BJ (cell line): ENCODE results near the gene COG6. TPM values are rescaled to one million over a fixed set of nuclear protein-coding genes. Genes with fewer than 3 reads are reported as not detected.

Source experiments
- CTCF ChIA-PET: fragments of 350-600 bp; formaldehyde crosslinking; extraction: SDS; loops from one replicate; lab custom pipeline; 2021; ENCODE audit warnings: antibody characterized with exemption, inconsistent platforms; lab: Yijun Ruan, JAX
- POLR2A ChIA-PET: fragments of 300-600 bp; sonication (Branson Sonifier 250); formaldehyde crosslinking; extraction: SDS; loops from one replicate; lab custom pipeline; 2021; ENCODE audit warnings: antibody characterized with exemption; lab: Charles Lee
- DNase-seq: peaks from one replicate; pipeline ENCODE4 v3.0.0-alpha.2; 2011; ENCODE audit warnings: low read depth
- H3K27me3 ChIP-seq: 2 replicates; pipeline ENCODE4 v1.6.0; 2011; ENCODE audit warnings: low read length; ENCODE audit not compliant: control insufficient read depth, insufficient read depth
- H3K36me3 ChIP-seq: 2 replicates; pipeline ENCODE4 v1.5.1; 2011; ENCODE audit warnings: low read length; ENCODE audit not compliant: control insufficient read depth, insufficient read depth
- H3K4me3 ChIP-seq: 2 replicates; pipeline ENCODE4 v1.5.1; 2011; ENCODE audit warnings: low read depth, mild to moderate bottlenecking, control low read depth, low read length
- polyA plus RNA-seq: library from polyadenylated mRNA; depleted of rRNA; stranded (reverse); fragments of >200 nt; gene quantifications from 2 replicates; pipeline ENCODE4 v1.2.3, GENCODE V29; 2011
- TF ChIP-seq, protein P1 (sequence below): IDR thresholded peaks from 2 replicates; pipeline ENCODE4 v1.5.1; 2011; ENCODE audit warnings: low read depth, mild to moderate bottlenecking, control low read depth, inconsistent platforms, low read length, moderate library complexity; ENCODE audit not compliant: insufficient read depth

The COG6 gene
- polyA plus RNA-seq, 1 experiment = 14.4 TPM

DNA sequence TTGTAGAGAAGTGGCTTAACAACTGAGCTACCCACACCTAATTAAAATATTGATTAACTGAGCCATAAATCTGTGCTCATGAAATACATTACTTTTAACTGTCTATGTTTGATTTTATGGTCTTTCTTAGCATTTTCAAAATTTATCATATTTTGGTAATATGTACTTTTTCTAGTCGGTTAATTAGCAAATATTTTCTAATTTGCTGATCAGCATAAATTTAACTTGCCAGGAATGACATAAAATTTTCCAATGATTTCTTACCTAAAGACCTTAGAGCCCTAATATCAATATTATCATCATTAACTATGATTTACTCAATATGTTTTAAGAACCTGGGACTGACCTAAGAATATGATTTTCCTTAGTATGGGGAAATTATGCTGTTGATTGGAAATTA lies 19.9 kb upstream of the COG6 start:
- TF ChIP-seq, protein P1, sequence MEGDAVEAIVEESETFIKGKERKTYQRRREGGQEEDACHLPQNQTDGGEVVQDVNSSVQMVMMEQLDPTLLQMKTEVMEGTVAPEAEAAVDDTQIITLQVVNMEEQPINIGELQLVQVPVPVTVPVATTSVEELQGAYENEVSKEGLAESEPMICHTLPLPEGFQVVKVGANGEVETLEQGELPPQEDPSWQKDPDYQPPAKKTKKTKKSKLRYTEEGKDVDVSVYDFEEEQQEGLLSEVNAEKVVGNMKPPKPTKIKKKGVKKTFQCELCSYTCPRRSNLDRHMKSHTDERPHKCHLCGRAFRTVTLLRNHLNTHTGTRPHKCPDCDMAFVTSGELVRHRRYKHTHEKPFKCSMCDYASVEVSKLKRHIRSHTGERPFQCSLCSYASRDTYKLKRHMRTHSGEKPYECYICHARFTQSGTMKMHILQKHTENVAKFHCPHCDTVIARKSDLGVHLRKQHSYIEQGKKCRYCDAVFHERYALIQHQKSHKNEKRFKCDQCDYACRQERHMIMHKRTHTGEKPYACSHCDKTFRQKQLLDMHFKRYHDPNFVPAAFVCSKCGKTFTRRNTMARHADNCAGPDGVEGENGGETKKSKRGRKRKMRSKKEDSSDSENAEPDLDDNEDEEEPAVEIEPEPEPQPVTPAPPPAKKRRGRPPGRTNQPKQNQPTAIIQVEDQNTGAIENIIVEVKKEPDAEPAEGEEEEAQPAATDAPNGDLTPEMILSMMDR = no peak
- Histone ChIP-seq H3K27me3 (peaks cover 3% of the 10 kb centered on the region; the same call in 1 of the 2 replicates), H3K36me3 (no peaks in the 10 kb centered on the region), H3K4me3 (no peak overlapping the region)
- DNase-seq = no peak
- CTCF ChIA-PET = interaction anchor here (0.5 kb wide), 1 partner anchor 29 kb away, joined by 4 read pairs; no protein-coding TSS in a partner anchor
- POLR2A ChIA-PET = no interaction called here

DNA sequence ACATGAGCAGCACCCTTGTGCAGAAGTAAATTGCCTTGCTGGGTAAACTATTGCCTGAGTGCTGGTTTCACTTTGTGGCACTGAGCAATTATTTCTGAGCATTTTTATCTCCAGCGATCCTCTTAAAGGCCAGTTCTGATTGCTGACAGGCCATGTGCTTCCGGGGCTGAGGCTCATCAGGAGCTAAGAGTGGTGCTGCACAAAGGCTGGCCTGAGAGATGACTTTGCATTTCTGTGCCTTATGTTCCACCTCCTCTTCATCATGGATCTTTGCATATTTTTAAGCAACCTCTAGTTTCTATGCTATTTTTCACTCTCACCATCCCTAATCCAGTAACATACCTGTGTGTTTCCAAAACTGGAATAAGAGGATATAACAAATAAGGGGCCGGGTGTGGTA lies 17.6 kb upstream of the COG6 start:
- Histone ChIP-seq H3K4me3 (no peak overlapping the region), H3K36me3 (no peaks in the 10 kb centered on the region), H3K27me3 (peaks cover 3% of the 10 kb centered on the region; the same call in 1 of the 2 replicates)
- no peak for DNase-seq
- ChIA-PET CTCF (no interaction called here), POLR2A (no interaction called here)
- TF ChIP-seq, protein P1 = no peak

DNA sequence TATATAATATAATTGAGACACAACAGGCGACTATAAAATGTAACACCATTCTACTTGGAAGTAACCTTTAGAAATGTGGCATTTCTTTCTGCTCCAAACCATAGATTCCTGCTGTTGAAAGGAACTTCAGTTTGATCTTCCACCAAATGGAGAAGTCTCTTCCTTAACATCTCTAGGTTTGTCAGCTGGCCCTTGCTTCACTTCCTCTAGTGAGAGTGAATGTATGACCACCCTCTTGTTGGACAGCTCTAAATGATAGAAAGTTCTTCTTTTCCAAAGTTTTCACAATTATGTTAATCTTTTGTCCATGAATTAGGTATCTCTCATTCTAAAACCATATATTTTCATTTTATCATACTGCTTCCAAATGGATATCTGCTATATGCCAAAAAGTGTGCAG lies 13.8 kb upstream of the COG6 start:
- ChIA-PET POLR2A (no interaction called here), CTCF (interaction anchor here (1.4 kb wide), 1 partner anchor 30 kb away, joined by 5 read pairs; no protein-coding TSS in a partner anchor)
- Histone ChIP-seq H3K27me3 (no peaks in the 10 kb centered on the region), H3K36me3 (no peaks in the 10 kb centered on the region), H3K4me3 (no peak overlapping the region)
- TF ChIP-seq, protein P1 = no peak
- no peak for DNase-seq

DNA sequence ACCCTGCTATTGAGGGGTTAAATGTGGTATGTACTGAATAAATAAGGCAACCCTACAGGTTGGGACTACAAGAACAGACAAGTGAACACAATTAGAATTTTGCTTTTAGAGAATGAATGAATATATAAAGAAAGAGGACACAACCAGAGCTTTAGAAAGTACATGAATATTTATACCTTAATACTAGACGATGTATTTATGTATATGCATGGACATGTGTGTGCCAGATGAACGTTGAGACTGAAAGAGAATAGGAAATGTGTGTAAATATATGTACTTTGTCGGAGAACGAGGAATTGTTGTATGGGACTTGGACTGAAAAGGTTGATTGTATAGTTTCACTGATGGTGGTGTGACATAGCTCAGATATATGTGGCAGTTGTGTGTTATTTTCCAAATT lies 9.3 kb upstream of the COG6 start:
- H3K4me3 ChIP-seq = no peak overlapping the region

DNA sequence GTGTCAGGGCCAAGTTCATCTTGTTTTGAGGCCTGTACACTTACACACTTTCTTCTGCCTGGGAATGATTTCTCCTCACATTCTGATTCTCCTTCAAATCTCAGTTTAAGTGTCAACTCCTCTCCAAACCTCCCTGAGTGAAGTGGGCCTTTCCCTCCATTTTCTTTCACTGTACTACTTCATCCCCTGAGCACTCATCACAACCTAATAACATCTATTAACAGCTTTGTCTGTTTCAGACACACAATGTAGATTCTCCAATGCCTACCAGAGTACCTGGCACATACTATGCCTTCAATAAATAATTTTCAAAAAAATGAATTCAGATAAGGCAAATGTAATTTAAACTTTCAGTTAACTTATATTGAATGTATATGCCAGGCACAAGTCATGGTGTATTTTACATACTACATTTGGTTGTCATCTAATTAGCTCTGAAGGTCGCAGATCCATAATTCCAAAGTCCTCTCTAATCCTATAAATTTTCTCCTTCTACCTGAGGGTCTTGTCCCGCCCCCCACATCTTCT lies 357 bp upstream of the COG6 start:
- CTCF ChIA-PET = interaction anchor here (1.3 kb wide), 1 partner anchor 20 kb away, joined by 3 read pairs; no protein-coding TSS in a partner anchor
- Histone ChIP-seq H3K36me3 (no peaks in the 10 kb centered on the region), H3K27me3 (no peaks in the 10 kb centered on the region), H3K4me3 (peak overlapping the region; percentile 96)
- POLR2A ChIA-PET = no interaction called here
- TF ChIP-seq, protein P1 = no peak
- no peak for DNase-seq

More for the DNA sequence above, 9.3 kb upstream of the COG6 start:
- TF ChIP-seq, protein P1 = no peak
- POLR2A ChIA-PET = no interaction called here
- Histone ChIP-seq H3K27me3 (no peaks in the 10 kb centered on the region), H3K36me3 (no peaks in the 10 kb centered on the region)
- CTCF ChIA-PET = interaction anchor here (0.6 kb wide), 1 partner anchor 23 kb away, joined by 3 read pairs; no protein-coding TSS in a partner anchor
- DNase-seq = no peak
